NCI-H1436 (cell line): ENCODE measurements around the gene PCP4.

Experiments used
- DNase-seq: peaks from one replicate; lab custom pipeline; 2025; lab: John Stamatoyannopoulos, UW

The PCP4 gene

DNA sequence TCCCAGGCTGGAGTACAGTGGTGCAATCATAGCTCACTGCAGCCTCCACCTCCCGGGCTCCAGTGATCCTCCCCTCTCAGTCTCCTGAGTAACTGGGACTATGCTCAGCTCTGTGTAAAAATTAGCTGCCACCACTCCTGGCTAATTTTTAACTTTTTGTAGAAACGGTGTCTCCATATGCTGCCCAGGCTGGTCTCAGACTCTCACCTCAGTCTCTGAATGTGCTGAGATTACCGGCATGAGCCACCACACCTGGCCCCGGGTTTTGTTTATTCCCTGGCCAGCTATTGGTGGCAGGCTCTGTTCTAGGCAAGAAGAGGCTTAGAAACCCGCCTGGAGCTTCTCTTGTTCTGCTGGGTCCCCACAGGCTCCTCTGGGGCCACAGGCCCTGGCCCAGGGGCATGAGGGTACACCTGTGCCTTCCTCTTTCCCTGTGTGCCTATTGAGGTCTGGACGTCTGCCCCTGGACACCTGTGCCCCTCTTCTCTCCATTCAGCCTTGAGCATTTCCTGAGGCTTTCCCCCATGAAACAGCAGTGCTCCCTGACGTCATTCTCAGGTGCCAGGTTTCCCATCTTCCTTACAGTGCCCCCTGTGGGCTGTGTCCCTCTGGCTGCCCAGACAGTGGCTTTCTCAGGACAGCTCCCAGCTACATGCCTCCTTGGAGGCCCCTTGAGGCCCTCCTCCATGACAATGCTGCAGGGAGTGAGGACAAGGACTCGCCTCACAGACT lies 57.5 kb downstream of the PCP4 start:
- no peak for DNase-seq

DNA sequence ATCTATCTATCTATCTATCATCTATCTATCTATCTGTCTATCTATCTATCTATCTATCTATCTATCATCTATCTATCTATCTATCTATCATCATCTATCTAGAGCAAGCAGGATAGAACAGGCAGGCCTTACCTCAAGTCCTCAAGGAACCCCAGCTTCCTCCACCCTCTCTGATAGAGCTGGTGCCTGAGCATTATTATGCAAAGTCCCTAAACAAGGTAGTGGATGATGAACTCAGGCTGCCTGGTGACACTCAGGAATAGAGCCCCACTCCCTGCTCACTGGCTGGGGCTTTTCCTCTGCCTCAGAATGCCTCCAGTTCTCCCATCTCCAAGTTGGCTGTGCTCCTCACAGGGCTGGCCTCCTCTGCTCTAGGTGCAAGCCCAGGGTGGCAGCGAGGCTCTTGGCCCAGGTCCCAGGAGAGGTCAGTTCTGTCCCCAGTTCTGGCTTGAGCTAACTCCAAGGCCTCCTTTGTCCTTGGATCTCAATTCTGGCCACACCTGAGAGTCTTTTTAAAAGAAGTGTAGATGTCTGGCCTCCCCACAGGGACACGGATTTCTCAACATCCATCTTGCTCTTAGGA lies 60.2 kb downstream of the PCP4 start:
- DNase-seq: no peak

DNA sequence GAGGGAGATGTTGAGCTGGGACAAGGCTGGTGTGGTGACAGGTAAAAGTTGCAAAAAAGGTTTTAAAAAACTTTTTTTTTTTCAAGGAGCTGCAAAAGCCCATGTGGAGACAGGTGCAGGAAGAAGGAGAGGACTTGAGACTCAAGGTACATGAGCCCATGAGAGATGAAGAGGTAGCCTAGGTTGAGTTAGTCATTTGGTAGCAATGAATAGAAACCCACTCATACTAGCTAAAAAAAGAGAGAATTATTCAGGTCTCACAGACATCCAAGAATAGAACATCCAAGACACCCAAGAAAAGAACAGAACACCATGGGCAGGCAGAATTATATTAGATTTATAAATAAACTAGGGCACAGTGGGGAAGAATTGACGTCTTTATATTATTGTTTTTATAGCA lies 65.1 kb downstream of the PCP4 start:
- no peak for DNase-seq

DNA sequence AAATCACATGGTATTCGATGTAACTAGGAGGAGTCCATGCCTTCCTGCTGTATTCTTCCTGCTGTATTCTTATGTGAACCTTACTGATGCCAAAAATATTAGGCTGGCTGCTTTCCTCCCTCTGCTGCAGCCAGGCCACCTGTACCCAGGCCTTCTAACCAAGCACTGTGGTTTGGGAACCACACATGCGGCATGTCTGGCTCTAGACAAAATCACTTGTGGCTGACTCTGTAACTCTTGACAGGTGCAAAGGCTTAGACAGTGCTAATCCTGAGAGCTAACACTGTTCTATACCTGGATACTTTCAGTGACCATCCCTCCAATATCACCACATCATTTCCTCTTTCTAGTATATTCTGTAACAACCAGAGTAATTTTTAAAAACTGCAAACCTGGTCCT lies 67.7 kb downstream of the PCP4 start:
- no peak for DNase-seq

DNA sequence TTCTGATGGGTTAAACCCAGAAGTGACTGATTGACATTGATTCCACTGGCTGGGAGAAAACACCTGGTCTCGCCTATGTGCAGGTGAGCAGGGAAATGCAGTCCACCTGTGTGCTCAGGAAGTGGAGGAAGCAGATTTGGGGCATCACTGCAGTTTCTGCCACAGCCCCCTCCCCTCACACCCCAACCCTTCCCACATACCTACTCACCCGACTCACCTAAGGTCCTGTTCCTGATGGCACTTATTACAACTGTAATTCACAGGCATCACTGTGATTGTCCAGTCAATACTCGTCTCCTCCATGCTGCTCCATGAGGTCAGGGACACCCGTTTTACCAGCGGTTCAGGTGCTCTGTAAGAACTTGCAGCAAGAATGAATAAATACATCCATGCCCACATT lies 68.5 kb downstream of the PCP4 start:
- DNase-seq: no peak

DNA sequence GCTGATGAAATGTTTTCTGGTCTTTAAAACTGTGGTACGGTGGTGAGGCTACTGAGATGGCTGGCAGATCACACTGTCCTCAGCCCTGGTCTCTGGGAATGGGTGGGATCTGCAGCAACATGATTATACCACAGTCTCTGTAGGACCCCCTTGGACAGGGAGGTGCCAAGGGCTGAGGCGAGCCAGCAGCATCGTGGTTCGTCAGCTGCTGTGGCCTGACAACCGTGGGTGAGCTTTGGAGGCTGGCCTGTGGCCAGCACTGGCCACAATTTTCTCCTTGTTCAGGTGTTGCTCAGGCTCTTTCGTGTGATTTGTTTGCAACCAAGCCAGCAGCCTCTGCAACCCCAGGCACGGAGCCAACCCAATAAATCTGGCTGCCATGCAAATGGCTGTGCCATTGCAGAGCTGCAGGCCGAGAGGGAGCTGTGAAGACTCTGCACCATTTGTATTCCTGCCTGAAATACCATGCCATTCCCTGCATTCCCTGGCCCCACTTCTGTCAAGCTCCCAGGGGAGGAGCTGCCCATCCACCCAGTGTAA lies 70.9 kb downstream of the PCP4 start:
- no peak for DNase-seq

DNA sequence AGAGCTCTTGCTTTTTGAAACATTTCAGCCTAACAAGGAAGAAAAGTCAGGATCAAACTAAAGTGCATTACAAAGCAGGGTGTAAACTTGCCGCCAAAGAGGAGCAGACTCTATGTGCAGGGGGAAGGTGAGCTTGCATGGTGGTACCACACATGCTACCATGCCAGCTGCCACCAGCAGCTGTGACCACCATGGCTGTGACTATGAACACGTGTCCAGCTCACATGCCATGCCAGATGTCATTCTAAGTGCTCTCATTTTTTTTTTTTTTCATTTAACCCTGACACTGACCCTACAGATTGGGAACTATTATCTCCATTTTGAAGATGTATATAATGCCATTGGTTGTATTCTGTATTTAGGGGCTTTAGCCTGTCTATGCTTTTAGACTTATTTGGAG lies 79.0 kb downstream of the PCP4 start:
- DNase-seq: no peak

DNA sequence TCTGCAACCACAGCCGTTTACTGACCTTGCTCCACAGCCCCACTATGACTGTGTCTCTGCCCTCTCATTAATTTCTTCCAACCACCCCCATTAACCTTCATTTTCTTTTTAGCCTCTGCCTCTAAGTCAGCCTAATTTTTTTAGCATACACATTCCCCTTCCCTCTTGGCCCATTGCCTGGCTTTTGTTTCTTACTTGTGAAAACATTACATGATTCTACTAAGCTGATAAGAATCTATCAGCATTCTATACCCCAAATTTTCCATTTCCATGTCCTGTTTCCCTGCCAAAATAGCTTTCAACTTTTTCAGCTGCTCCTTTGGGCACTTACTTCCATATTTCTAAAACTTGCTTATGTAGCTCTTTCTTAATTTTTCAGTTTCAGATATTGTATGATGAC lies 79.8 kb downstream of the PCP4 start:
- DNase-seq: no peak

DNA sequence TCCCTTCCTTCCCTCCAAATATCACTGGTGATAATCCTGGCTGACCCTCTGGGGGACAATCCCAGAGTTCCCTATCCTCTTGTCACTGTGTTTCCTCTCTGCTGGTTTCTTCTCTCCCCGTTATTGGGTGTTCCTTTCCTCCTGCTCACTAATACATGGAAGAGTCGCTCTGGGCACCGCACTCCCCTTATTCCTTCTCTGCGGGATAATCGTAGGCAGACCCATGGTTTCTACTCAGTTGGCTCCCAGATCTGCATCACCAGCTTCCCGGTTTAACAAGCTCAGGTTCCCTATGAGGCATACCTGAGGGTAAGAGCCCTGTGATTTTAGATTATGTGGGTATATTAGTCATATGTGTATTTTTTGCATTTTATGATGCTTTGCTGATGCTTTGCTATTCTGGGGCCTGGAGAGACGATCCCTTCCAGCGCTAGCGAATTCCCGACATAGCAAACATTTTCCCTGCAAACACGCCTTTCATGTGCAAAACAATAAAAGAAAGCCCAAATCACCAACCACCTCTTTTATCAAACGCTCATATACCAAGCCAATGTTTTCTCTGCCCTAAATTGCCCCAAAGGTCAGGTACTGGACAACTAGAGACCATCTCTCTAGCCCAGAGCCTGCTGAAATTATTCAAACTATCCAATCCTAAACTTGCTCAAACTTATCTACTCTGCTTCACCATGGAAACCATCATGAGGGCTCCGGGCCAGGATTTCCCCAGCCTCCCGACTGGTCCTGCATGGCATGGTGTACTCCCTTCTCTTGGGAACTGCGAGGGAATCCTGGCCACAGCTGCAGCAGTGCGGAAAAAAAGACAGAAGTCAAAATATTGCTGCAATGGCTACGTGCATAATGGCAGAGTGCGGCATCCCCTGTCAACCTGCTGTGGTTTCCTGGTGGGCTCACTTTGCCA lies 84.2 kb downstream of the PCP4 start:
- DNase-seq: no peak

DNA sequence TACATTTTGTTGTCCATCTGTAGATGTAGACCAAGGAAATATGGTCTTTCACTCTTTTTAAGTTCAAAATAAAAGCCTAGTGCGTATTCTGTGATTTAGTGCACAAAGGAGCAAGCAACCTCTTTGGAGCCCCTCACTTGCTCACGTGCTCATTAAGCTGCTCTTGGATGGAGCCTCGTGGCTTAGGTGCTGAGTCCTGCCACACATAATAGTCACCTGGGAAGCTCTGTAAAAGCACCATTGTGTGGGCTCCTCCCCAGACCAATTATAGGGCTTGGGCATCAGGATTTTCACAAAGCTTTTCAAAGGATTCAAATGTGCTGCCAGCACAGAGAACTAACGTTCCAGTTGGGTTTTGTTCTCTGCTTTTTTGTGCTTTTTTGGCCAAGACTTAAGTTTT lies 85.0 kb downstream of the PCP4 start:
- peak; percentile 25 for DNase-seq

DNA sequence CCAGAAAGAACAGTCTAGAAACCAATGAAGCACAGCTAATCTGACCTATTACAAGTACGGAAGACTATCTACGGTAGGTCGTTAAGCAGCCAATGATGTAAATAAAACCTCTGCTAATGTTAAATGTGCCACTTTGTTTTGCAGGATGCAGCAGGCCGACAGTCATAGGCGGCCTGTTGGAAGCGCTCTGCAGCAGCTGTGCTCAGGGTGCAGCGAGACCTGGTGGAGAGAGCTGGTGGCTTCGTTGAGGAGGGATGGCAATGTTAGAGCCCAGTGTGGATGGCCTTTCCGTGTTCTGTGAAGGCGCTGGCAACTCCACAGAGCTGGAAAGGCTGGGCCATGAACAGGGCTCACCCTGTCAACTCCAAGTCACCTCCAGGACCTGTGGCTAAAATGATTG lies 87.3 kb downstream of the PCP4 start:
- no peak for DNase-seq

DNA sequence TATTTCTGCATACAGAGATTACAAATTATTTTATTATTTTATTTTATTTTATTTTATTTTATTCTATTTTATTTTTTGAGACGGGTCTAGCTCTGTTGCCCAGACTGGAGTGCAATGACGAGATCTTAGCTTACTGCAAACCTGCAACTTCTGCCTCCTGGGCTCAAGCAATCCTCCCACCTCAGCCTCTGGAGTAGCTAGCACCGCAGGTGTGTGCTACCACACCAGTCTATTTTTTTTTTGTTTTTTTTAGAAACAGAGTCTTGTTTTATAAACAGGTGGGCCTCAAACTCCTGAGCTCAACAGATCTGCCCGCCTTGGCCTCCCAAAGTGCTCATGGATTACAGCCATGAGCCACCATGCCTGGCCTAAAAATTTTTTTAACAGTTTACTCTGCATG lies 88.1 kb downstream of the PCP4 start:
- no peak for DNase-seq

DNA sequence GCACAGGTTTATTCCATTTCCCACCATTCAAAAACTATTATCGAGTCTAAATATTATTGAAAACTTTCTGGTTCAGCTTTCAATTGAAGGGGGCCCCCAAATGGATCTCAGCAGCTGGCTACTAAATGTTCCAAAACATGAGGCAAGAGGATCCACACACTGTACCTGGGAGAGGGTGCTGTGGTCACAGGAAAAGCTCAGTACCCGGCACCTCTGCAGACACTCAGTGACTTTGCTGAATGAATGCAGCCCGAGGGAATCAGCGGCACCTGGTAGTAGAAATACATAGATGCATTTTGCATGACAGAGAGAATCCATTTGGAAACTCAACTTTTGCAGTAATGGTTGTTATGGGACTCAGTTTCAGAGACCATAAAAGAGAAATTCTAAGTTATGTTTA lies 89.3 kb downstream of the PCP4 start:
- DNase-seq: no peak

DNA sequence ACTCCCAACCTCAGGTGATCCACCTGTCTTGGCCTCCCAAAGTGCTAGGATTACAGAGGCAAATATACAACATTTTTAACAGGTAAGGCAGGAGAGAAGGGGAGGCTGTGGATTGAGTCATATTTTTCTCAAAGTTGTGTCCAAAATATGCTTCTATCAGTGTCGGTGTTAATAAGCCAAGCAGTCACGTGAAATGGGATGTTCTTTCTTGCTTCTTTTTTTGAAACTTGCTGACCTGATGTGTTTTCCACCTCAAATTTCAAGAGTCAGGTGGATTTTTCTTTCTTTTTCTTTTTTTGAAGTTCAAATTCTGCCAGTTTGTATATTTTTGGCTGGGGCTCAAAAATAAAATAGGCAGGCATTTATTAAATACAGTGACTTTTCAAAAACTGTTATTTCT lies 91.5 kb downstream of the PCP4 start:
- DNase-seq: no peak

DNA sequence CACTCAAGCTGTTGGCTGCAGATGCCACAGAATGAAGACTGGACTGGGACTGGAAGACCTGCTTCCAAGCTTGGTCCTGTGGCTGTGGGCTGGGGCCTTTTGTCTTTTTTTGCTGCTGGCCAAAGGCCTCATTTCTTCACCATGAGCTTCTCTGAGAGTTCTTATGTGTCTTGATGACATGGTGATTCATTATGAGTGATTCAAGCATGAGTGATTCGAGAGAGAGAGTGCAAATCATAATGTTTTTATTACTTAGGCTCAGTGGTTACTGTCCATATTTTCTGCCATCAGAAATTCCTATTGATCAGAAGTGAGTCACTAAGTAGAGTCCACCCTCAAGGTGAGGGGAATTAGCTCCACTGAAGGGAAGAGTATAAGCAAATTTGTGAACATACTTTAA lies 94.0 kb downstream of the PCP4 start:
- no peak for DNase-seq

DNA sequence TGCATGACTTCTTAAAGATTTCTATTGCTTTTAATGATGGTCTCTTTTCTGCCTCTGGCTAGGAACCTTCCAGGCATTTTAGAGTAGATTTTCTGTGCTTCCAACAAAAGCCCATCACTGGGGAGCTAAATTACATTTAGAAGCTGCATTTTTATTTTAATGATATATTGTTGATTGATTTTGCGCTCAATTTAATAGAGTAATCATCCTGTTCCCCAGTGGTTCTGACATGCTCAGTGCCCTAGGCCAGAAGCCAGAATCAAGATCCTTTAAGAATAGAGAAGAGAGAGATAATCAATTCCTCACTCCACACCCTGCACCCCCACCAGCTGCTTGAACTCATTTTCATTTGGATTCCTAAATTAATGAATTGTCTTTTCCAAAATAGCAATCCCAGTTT lies 97.8 kb downstream of the PCP4 start:
- no peak for DNase-seq

DNA sequence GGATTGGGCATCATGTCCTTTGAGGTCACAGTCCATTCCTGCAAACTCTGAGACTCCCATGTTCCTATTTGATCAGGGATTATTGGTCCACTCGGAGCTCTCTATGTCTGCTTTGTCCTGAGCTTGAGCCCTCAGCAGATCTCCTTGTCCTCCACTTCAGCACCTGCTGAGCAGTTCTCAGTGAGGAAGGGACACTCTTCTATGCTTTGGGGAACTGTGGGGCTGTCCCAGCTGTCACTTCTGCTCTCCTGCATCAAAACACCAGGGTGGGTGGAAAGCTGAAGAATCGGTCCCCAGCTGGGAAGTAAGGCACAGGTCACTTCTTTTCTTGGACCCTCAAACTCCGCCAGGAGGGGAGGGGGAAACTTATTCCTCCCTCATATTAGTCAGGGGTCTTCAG lies 99.5 kb downstream of the PCP4 start:
- DNase-seq: no peak

DNA sequence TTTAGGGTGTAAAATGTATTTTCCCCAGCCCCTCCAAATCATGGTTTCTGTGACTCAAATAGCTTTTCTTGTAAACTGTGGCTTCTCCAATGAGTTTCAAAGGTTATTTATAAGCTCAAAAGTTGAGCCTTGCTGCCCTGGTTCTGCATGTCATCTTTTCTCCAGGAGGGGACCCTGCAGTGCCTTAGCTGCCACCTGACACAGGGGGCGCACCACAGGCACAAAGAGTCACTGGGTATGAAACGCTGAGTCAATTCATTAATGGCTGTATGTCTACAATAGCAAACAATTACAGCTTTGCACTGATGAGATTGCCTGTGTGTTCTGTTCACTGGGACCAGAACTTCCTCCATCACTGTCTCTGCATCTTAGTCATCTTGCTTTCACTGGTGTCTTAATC lies 100.8 kb downstream of the PCP4 start:
- no peak for DNase-seq

DNA sequence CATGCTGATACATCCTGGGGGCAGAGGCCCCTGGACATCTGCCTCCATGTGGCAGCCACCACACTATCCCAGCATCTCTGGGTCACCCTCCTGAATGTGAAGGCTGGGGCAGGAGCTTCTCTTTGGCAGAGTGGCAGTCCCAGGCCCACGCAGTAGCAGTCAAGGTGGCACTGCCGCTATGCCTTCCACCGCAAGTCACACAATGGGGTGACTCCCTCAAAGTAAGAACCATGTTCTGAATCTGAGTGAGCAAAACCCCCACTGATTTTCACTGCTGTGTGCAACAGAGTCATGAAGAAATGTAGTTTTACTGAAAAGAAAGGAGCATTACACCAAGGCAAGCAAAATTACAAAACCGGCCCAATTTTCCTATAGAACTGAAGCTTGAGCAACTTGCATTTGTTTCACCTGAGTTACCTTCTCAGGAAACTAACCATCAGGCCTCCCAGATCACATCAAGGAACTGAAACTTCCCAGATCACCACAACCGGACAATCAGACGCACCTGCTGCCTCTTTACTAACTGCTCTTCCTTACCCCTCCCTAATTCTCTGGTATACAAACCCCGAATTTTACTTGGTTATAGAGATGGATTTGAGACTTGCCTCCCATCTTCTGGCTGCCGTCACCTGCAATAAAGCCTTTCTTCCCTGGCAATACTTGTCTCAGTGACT lies 102.6 kb downstream of the PCP4 start:
- no peak for DNase-seq

DNA sequence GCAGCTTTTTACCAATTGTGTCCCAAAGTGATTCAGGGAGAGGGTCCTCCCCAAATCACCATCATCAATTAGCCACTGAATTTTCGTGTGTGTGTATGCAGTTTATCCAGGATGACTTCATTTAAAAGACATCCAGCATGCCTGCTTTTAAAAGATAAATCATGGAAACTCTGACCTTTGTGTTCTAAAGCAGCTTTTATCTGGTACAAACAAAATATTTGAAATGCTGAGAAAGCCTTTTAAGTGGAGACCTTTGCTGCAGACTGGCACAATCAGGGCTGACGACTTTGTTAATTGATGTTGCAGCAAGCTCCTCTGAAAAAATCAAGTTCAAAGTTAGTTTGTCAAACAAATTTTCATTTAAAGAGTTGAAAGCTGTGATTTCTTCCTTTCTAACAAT lies 104.7 kb downstream of the PCP4 start:
- DNase-seq: no peak

DNA sequence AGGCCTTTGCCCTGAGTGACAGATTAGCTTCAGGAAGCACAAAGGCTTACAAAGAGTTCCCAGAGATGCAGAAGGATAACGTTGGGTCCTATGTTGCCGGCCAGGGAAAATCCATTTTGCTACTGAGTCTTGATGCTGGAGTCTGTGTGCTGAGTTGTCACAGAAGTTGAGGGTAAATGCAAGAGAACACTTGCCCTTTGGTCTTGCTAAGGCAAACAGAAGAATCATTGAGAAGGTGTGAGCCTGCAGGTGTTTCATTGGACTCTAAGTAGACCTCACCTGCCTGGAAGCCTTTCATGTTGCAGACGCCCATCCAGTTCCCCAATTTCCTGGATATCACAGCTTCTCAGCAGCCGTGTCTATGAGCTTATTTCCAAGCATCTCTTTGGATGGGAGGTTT lies 105.2 kb downstream of the PCP4 start:
- no peak for DNase-seq
